H9 (cell line): Measurements from ENCODE around the gene CAVIN1. TPM values are rescaled to one million over a fixed set of nuclear protein-coding genes. Genes with fewer than 3 reads are reported as not detected.
"Not testable (repeated sequence)": the region's sequence is repeated elsewhere in the genome, so short reads cannot be mapped to it uniquely, and the experiment has no call there.

Experiments used
- DNase-seq: peaks from one replicate; pipeline ENCODE4 v3.0.0-alpha.2; 2017
- H2AFZ ChIP-seq: one replicate; pipeline ENCODE4 v1.6.1; 2013; ENCODE audit warnings: mild to moderate bottlenecking, low read length, control low read depth, moderate library complexity
- H2AK5ac ChIP-seq: 2 replicates; pipeline ENCODE4 v1.6.1; 2013; ENCODE audit warnings: low read length, control low read depth, mixed read lengths; ENCODE audit not compliant: insufficient read length
- H2BK120ac ChIP-seq: one replicate; pipeline ENCODE4 v1.6.1; 2013; ENCODE audit warnings: low read depth, mild to moderate bottlenecking, low read length, control low read depth, inconsistent platforms; ENCODE audit not compliant: poor library complexity, severe bottlenecking
- H2BK12ac ChIP-seq: 2 replicates; pipeline ENCODE4 v1.6.1; 2013; ENCODE audit warnings: low read length, control low read depth, mixed read lengths, low read depth; ENCODE audit not compliant: insufficient read length
- H2BK15ac ChIP-seq: 2 replicates; pipeline ENCODE4 v1.6.1; 2013; ENCODE audit warnings: low read depth, low read length, control low read depth
- H2BK20ac ChIP-seq: one replicate; pipeline ENCODE4 v1.6.1; 2013; ENCODE audit warnings: low read depth, mild to moderate bottlenecking, low read length, control low read depth, inconsistent platforms; ENCODE audit not compliant: poor library complexity, severe bottlenecking
- H2BK5ac ChIP-seq: 2 replicates; pipeline ENCODE4 v1.6.1; 2013; ENCODE audit warnings: low read length, control low read depth, mixed read lengths; ENCODE audit not compliant: insufficient read length
- H3K14ac ChIP-seq: 2 replicates; pipeline ENCODE4 v1.6.1; 2013; ENCODE audit warnings: low read length, control low read depth; ENCODE audit not compliant: insufficient read depth
- H3K18ac ChIP-seq: 2 replicates; pipeline ENCODE4 v1.6.1; 2013; ENCODE audit warnings: low read depth, mild to moderate bottlenecking, mixed read lengths, low read length, control low read depth; ENCODE audit not compliant: insufficient read length
- H3K23ac ChIP-seq: 2 replicates; pipeline ENCODE4 v1.6.1; 2013; ENCODE audit warnings: low read length, control low read depth, mixed read lengths, low read depth; ENCODE audit not compliant: insufficient read length
- H3K23me2 ChIP-seq: 2 replicates; pipeline ENCODE4 v1.6.1; 2013; ENCODE audit warnings: low read depth, mild to moderate bottlenecking, mixed read lengths, low read length, control low read depth; ENCODE audit not compliant: insufficient read length, poor library complexity, severe bottlenecking
- H3K27ac ChIP-seq: 2 replicates; pipeline ENCODE4 v1.5.1; 2013; ENCODE audit warnings: low read length, control low read depth, mixed read lengths, low read depth; ENCODE audit not compliant: insufficient read length
- H3K27me3 ChIP-seq: 2 replicates; pipeline ENCODE4 v1.6.1; 2013; ENCODE audit warnings: low read length, control low read depth, inconsistent platforms; ENCODE audit not compliant: insufficient read depth
- H3K4ac ChIP-seq: 2 replicates; pipeline ENCODE4 v1.6.1; 2013; ENCODE audit warnings: low read depth, mild to moderate bottlenecking, control low read depth, inconsistent platforms, low read length, moderate library complexity
- H3K4me1 ChIP-seq: 2 replicates; pipeline ENCODE4 v1.6.1; 2013; ENCODE audit warnings: low read length, control low read depth, inconsistent platforms; ENCODE audit not compliant: insufficient read depth
- H3K4me2 ChIP-seq: 2 replicates; pipeline ENCODE4 v1.6.1; 2013; ENCODE audit warnings: low read length, control low read depth, mixed read lengths; ENCODE audit not compliant: insufficient read length, insufficient read depth
- H3K56ac ChIP-seq: 2 replicates; pipeline ENCODE4 v1.6.1; 2013; ENCODE audit warnings: low read depth, mild to moderate bottlenecking, mixed read lengths, low read length, control low read depth; ENCODE audit not compliant: insufficient read length
- H3K79me1 ChIP-seq: 2 replicates; pipeline ENCODE4 v1.6.1; 2013; ENCODE audit warnings: low read depth, mild to moderate bottlenecking, moderate library complexity, low read length, control low read depth, inconsistent platforms; ENCODE audit not compliant: insufficient read depth, poor library complexity, severe bottlenecking
- H3K79me2 ChIP-seq: 2 replicates; pipeline ENCODE4 v1.6.1; 2013; ENCODE audit warnings: low read length, control low read depth, inconsistent platforms; ENCODE audit not compliant: insufficient read depth
- H3K9ac ChIP-seq: 2 replicates; pipeline ENCODE4 v1.6.1; 2013; ENCODE audit warnings: low read length, control low read depth, mixed read lengths; ENCODE audit not compliant: insufficient read length; ENCODE audit errors: extremely low read depth
- H3K9me3 ChIP-seq: one replicate; pipeline ENCODE4 v1.6.1; 2013; ENCODE audit warnings: low read depth, low read length, inconsistent platforms; ENCODE audit not compliant: control insufficient read depth
- H3T11ph ChIP-seq: one replicate; pipeline ENCODE4 v1.6.1; 2013; ENCODE audit warnings: mild to moderate bottlenecking, low read length, control low read depth, inconsistent platforms
- H4K20me1 ChIP-seq: one replicate; pipeline ENCODE4 v1.6.1; 2013; ENCODE audit not compliant: control insufficient read depth, insufficient read length, insufficient read depth
- H4K5ac ChIP-seq: 2 replicates; pipeline ENCODE4 v1.6.1; 2013; ENCODE audit warnings: low read depth, mild to moderate bottlenecking, mixed read lengths, low read length, control low read depth; ENCODE audit not compliant: insufficient read length
- H4K8ac ChIP-seq: replicated peaks from 2 replicates; pipeline ENCODE4 v1.6.1; 2013; ENCODE audit warnings: low read length, control low read depth, mixed read lengths, low read depth; ENCODE audit not compliant: insufficient read length
- H4K91ac ChIP-seq: 2 replicates; pipeline ENCODE4 v1.6.1; 2013; ENCODE audit warnings: low read depth, mild to moderate bottlenecking, moderate library complexity, mixed read lengths, low read length, control low read depth; ENCODE audit not compliant: insufficient read length
- H3K27ac Mint-ChIP-seq, 3 experiments: 2 replicates in 2 of 3; 3 replicates in 1 of 3; pipeline ENCODE4 v1.8.0; 2020 to 2021; ENCODE audit warnings: mixed read lengths in 3 of 3, mild to moderate bottlenecking in 1 of 3, moderate library complexity in 1 of 3
- H3K27me3 Mint-ChIP-seq: 2 replicates; pipeline ENCODE4 v1.8.0; 2021; ENCODE audit warnings: low read depth, mild to moderate bottlenecking, moderate library complexity, mixed read lengths
- H3K36me3 Mint-ChIP-seq, 3 experiments: 2 replicates in 2 of 3; 3 replicates in 1 of 3; pipeline ENCODE4 v1.8.0; 2020 to 2021; ENCODE audit warnings: low read depth in 3 of 3, mixed read lengths in 3 of 3; ENCODE audit not compliant: insufficient read depth in 1 of 3
- H3K4me1 Mint-ChIP-seq, 2 experiments: 2 replicates each; pipeline ENCODE4 v1.8.0; 2020; ENCODE audit warnings: mixed read lengths in 2 of 2
- H3K4me3 Mint-ChIP-seq, 2 experiments: 2 replicates in 1 of 2; 3 replicates in 1 of 2; pipeline ENCODE4 v1.8.0; 2020 to 2021; ENCODE audit warnings: mild to moderate bottlenecking in 2 of 2, mixed read lengths in 2 of 2, moderate library complexity in 1 of 2
- H3K9me3 Mint-ChIP-seq, 2 experiments: 2 replicates in 1 of 2; 3 replicates in 1 of 2; pipeline ENCODE4 v1.8.0; 2020; ENCODE audit warnings: mild to moderate bottlenecking in 2 of 2, mixed read lengths in 2 of 2, moderate library complexity in 1 of 2
- CTCF ChIP-seq: fragments of 200-600 bp; sonication (generic); conservative IDR thresholded peaks from 3 replicates; pipeline ENCODE4 v1.8.0; 2021; ENCODE audit warnings: antibody characterized with exemption, mild to moderate bottlenecking
- WGBS: extraction: QIAGEN DNeasy Blood & Tissue Kit; methylation state at CpG from one replicate; pipeline ENCODE4 v1.1.7; 2013; ENCODE audit warnings: missing lambda C conversion rate, low lambda C conversion rate, mixed read lengths; ENCODE audit not compliant: insufficient read length; ENCODE audit errors: extremely low coverage; 5-methylcytosine and 5-hydroxymethylcytosine counted together
- total RNA-seq: library from RNA; stranded (reverse); gene quantifications from 2 replicates; pipeline ENCODE4 v1.2.1, GENCODE V29; 2021

The CAVIN1 gene
- total RNA-seq, 1 experiment from 2014 or later: 65.2 TPM

- Mint-ChIP-seq H3K36me3 (peaks cover 1 to 9% (median 4%) of the 10 kb centered on the region in 3 experiments; a peak in 5 of 7 replicates), H3K27me3 (no peaks in the 10 kb centered on the region; the same call in 1 of the 2 replicates), H3K4me1 (peaks cover 39 to 46% of the 10 kb centered on the region in 2 experiments), H3K4me3 (no peak overlapping the region), H3K9me3 (no peaks in the 10 kb centered on the region; a peak in 1 of 5 replicates), H3K27ac (no peak overlapping the region)
- no peak overlapping the region for H3K23ac ChIP-seq
- H3K9me3 ChIP-seq: no peaks in the 10 kb centered on the region
- H4K20me1 ChIP-seq: no peaks in the 10 kb centered on the region
- H2BK120ac ChIP-seq: no peak overlapping the region
- no peak overlapping the region for H2BK12ac ChIP-seq
- no peak overlapping the region for H3K18ac ChIP-seq
- no peak overlapping the region for H3K4me2 ChIP-seq
- no peak overlapping the region for H3T11ph ChIP-seq
- H4K91ac ChIP-seq: no peak overlapping the region
- H3K27ac ChIP-seq: no peak overlapping the region
- H4K8ac ChIP-seq: no peak overlapping the region
- no peak overlapping the region for H3K56ac ChIP-seq
- no peak overlapping the region for H2BK5ac ChIP-seq
- no peak overlapping the region for H2BK15ac ChIP-seq
- no peak for TF ChIP-seq CTCF
- H4K5ac ChIP-seq: no peak overlapping the region
- no peak overlapping the region for H2AK5ac ChIP-seq
- no peak overlapping the region for H3K4ac ChIP-seq
- no peak overlapping the region for H2AFZ ChIP-seq
- DNase-seq: no peak
- H3K9ac ChIP-seq: no peak overlapping the region
- no peaks in the 10 kb centered on the region for H3K23me2 ChIP-seq
- no peaks in the 10 kb centered on the region for H3K27me3 ChIP-seq
- no peak overlapping the region for H3K14ac ChIP-seq
- no peak overlapping the region for H2BK20ac ChIP-seq
- WGBS: no CpG with 5 or more reads among the region's 2 CpGs
- no peaks in the 10 kb centered on the region for H3K79me2 ChIP-seq
- peaks cover 5% of the 10 kb centered on the region; the same call in 1 of the 2 replicates for H3K4me1 ChIP-seq
- no peaks in the 10 kb centered on the region for H3K79me1 ChIP-seq
These were observed 23.9 kb downstream of the CAVIN1 start for GRCh38 chr17:42399121-42399520.

- H3K14ac ChIP-seq, H3K18ac ChIP-seq, H3K4me2 ChIP-seq, DNase-seq, H3K23ac ChIP-seq, H4K5ac ChIP-seq, H4K8ac ChIP-seq, H2AK5ac ChIP-seq, H3T11ph ChIP-seq, H3K27me3 ChIP-seq, H3K4me3 Mint-ChIP-seq, H2BK5ac ChIP-seq, H3K56ac ChIP-seq, H2BK15ac ChIP-seq, H3K27ac Mint-ChIP-seq, H3K27me3 Mint-ChIP-seq, H3K79me2 ChIP-seq, H2BK12ac ChIP-seq, H3K9ac ChIP-seq, H3K4ac ChIP-seq, H3K9me3 Mint-ChIP-seq, H4K20me1 ChIP-seq, H3K36me3 Mint-ChIP-seq, H3K9me3 ChIP-seq, H2BK20ac ChIP-seq, H3K79me1 ChIP-seq, H2BK120ac ChIP-seq, H3K23me2 ChIP-seq, H2AFZ ChIP-seq, H3K27ac ChIP-seq, H3K4me1 ChIP-seq, H4K91ac ChIP-seq: not testable (repeated sequence)
- no CpG with 5 or more reads among the region's 8 CpGs for WGBS
- peaks cover 21 to 23% of the 10 kb centered on the region in 2 experiments for H3K4me1 Mint-ChIP-seq
These were observed 27.5 kb downstream of the CAVIN1 start for GRCh38 chr17:42395601-42396000.
